Kidney tubule cell (primary cell): Measurements from ENCODE around the gene ADCY7.
"Not testable (repeated sequence)": the region's sequence is repeated elsewhere in the genome, so short reads cannot be mapped to it uniquely, and the experiment has no call there.

ENCODE experiments used
- DNase-seq: peaks from one replicate; pipeline ENCODE4 v3.0.0-alpha.2; 2018; ENCODE audit warnings: low spot score

ADCY7 gene

GRCh38 chr16:50266337-50267091 is at the start of gene ADCY7:
ADCY7 (plus strand) TSS chr16:50266551; CDS start chr16:50288180, 21,629 bp downstream.
- DNase-seq, result peak; percentile 92

DNA sequence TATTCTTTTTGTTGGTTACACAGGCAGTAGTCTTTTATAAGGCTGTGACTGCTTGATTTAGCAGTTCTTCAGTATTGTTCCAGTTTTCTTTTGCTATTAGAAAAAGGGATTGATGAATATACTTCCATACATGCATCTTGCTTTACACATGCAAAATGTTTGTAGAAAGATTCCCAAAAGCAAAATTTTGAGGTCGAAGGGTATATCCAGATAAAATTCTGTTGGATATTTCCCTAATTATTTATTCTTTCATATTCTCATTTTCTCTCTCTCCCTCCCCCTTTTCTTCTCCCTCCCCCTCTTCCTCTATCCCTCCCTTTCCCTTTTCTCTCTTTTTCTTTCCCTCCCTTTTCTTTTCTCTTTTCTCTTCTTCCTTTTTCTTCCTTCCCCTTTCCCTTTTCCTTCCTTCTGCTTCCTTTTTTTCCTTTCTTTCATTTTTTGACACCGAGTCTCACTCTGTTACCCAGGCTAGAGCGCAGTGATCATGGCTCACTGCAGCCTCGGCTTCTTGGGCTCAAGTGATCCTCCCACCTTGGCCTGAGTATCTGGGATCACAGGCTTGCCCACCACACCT is 46.9 kb upstream of the ADCY7 start:
- DNase-seq, result no peak

DNA sequence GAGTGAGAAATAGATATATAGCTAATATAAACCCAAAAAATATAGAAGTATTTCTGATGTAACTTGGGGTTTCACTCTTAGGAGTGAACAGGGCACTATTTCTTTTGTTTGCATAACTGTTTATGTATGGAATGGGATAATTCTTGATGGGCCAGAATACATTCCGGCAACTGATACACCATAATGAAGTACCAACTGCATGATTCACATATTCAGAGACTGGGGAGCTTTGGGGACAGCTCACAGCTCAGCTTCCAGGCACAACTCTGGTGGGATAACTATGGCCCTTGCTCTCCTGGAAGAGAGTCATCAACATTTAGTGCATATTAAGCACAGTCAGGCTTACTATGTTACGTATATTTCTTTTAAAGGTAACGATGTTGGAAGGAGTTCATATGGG is 42.1 kb upstream of the ADCY7 start:
- DNase-seq, result no peak

GRCh38 chr16:50227120-50227519 is 39.2 kb upstream of the ADCY7 start:
- no peak for DNase-seq

GRCh38 chr16:50227665-50228064 is 38.7 kb upstream of the ADCY7 start:
- DNase-seq, result no peak

DNA sequence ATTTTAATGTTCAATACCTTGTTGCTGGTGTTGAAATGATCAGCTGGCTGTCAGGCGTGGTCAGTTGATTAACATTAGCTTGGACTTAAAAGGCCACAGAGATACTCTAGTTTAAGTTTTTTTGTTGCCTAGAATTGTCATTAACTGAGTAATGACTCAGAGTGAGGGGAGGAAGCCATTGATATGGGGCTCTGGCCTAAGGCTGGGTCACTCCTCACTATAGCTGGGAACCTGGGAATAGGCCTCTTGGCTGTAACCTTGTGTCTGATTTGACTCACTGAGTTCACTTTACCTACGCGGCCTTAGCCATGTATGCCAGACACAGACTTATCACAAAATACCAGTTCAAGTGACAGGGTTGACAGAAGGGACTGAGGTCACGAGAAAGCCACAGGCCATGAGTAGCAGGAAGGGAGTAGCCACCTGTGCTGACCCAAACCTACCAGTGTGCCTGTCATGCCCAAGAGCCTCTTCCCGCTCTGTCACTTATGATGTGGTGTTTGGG is 37.9 kb upstream of the ADCY7 start:
- no peak for DNase-seq

DNA sequence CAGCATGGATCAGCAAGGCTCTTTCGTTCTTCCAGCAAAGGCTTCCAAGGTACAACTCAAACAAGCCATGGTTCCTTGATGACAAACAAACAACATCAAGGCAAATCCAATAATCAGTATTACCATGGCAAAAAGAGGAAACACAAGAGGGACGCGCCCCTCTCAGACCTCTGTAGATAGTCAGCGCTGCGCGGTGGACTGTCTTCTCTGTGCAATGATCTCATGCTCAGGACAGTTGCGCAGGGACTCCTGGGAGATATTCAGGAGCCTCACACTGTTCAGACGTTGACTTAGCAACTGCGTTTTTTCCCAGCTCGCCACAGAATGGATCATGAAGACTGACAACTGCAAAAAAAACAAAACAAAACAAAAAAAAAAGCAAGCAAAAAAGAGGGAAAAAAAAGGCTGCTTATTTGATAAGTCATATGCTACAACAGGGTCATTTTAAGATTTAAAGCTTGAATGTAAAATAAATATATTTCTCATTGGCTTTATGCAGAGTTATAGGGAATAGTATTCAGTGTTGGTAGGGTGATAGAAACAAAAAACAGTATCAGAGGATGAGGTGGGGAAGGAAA is 37.1 kb upstream of the ADCY7 start:
- no peak for DNase-seq

DNA sequence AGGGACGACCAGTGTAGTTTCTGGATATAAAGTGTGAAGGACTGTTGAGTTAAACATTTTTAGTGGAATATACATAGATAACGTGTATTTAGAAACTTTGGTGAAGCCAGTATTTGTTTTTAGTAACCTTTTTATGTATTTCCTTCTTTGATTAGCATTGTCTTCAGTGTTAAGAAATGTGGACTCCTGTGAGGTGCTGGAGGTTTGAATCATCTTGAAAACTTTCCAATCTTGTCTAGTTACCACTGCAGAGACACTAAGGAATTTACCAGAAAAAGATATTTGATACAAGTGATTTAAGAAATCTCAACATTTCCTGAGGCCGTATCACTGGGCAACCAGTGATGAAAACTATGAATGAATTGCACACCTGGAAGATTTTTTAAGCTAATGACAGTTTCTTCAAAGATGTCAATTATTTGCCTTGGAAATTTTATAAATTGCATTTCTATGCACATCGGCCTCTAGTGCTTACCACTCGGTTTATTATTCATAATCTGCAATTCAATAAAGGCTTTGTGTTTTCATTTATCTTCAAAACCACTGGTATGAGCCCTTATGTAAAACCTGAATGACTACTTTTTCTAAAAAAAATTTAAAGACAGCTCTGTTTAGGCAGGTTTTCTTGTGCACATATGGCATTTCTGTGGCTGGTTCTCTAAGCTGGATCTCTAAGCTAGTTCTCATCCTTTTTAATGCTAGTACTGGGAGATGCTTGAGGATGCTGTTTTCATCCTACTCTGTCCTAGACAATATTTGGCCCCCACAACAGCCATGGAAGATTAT is 31.4 kb upstream of the ADCY7 start:
- DNase-seq, result peak; percentile 18

DNA sequence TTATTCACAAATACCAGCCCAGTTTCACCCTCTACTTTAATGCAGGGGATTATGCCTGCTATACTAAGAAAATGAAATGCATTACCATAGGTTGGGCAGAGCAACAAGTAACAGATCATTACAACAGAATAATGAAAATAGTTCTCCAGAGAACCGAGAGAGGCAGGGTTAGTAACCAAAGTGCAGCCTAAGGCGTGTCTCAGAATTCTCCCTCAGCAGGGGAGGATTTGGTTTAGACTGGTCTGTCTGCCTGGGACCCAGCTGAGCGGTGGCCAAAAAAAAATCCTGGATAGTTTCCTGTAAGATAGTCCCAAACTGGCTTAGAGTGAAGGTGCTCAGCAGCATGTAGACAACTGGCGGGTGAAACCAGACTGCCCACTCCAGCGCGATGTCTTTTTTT is 30.8 kb upstream of the ADCY7 start:
- no peak for DNase-seq

DNA sequence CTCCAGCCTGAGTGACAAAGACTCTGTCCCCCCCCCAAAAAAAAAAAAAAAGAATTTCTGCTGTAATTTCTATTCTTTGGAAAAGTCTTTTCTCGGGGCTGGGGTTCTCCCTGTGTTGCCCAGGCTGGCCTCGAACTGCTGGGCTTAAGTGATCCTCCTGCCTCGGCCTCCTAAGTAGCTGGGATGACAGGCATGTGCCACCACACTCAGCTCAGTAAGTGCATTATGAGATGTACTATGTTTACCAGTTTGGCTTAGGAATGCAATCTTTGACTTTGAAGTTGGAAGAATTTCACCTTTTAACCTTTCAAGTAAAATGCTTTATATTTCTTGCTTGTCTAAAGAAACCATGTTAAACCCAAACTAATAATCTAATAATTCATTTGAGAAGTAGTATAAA is 28.0 kb upstream of the ADCY7 start:
- no peak for DNase-seq

GRCh38 chr16:50238868-50239301 is 27.5 kb upstream of the ADCY7 start:
- no peak for DNase-seq

DNA sequence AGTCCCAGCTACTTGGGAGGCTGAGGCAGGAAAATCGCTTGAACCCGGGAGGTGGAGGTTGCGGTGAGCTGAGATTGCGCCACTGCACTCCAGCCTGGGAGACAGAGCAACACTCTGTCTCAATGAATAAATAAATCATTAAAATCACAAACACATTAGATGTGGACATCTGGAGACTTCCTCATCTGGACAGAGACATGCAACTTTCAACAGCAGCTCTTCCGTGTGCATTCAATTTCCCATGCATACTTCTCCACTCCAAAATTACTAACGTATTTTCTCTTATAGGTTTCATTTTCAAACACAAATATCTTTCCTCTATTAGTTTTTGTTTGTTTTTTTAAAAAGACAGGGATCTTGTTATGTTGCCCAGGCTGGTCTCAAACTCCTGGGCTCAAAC is 23.3 kb upstream of the ADCY7 start:
- not testable (repeated sequence) for DNase-seq

GRCh38 chr16:50244140-50244503 is 22.2 kb upstream of the ADCY7 start:
- peak; percentile 10 for DNase-seq

DNA sequence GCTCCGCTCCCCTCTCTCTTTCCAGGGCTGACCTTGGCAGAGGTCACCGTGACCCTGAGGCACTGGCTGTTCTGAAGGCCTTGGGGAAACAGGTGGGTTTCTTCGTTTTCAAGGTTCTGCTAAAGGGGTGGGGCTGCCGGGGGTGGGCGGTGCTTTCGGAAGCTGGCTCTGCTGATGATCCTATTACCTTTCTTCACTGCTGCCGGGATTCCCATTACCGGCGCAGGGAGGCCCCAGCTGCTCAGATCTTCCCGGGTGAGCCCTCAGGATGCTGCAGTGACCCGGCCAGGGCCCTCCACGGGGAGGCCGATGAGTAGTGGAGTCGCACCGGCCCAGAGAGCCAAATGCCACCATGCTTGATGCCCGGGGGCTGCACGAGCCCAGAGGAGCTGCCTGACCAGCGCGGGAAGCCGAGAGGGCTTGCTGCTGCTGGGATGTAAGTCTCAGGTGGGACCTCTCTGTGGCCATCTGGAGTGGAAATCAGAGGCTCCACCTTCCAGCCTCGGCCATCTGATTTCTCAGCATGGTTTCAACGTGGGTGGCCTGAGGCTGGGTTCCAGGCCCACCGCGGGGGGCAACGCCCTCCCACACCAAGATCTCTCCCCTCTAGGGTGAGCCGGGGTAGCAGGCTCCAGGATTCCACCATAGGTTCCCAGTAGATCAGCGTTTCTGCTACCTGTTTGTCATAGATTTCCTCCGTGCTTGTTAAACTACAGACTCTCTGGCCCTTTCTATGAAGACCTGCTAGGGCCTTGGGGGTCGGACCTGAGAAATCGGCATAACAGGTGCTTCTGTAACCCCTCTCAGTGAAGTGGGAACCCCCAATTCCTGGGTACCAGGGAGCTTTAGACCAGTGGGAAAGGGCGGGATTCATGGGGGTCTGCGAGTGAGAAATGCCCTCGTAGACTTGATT is 21.6 kb upstream of the ADCY7 start:
- DNase-seq, result no peak

GRCh38 chr16:50245417-50246298 is 20.7 kb upstream of the ADCY7 start:
- peak; percentile 66 for DNase-seq

DNA sequence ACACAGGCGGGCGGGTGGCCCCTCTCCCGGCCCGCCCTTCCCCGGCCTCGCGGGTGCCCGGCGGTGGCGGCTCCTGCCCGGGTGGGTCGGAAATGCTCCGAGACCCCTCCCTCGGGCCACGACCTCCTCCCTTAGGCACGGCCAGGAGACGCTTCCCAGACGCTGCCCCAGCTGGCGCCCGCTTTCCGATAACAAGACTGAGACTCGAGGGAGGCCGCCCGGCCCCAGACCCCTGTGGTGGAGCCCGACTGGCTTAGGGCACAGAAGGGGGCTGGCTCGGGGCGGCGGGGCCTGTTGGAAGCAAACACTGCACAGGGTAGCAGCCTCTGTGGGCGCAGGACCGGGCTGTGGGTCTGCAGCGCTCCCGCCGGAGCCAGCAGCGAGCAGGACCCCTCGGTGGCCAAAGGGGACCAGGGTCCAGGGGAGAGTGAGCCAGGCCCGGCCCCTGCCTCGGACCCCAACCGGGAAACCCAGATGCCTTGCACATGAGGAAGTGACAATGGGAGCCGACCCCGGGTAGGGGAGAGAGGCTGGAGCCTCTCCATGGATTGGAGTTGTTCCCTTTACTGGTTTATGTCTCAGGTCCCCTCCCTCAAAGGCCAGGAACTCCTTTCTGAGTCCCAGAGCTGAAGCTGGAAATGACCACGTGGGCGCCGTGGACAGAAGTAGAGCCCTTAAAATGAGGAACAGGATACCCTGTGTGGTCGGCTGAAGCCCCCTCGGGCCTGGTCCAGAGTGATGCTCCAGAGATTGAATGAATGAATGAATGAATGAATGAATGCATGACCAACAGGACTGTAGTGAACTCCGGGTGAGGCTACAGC is 19.8 kb upstream of the ADCY7 start:
- DNase-seq, result peak; percentile 6

DNA sequence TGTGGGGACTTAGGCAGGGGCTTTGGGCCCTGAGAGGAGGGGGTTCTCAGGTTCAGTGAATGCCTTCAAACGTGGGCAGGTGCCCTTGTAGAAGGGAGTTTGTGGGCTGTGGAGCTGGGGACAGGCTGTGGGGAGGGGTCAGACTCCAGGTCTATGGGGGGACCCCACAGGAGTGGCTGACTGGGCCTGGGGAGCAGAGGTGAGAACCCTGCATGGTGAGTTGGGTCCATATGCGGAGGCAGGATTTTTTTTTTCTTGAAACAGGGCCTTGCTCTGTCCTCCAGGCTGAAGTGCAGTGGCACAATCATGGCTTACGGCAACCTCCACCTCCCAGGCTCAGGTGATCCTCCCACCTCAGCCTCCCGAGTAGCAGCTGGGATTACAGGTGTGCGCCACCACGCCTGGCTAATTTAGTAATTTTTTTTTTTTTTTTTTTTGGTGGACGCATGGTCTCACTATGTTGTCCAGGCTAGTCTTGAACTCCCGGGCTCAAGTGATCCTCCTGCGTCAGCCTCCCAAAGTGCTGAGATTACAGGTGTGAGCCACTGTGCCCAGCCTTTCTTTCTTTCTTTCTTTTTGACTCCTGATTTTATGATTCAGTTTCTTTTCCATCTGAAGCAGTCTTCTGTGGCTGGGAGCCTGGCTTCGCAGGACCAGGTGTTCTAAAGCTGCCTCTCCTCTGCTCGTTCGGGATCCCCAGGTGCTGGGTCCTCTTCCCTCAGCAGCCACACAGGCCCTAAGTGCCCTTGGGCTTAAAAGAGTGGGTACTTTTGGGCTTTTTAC is 19.0 kb upstream of the ADCY7 start:
- DNase-seq, result no peak

- no peak for DNase-seq
Observed at GRCh38 chr16:50247906-50248608, 18.3 kb upstream of the ADCY7 start.
